Measurements from ENCODE around the gene ZEB1.
"Not testable (repeated sequence)": the region's sequence is repeated elsewhere in the genome, so short reads cannot be mapped to it uniquely, and the experiment has no call there.

ZEB1 gene

GRCh38 chr10:31515819-31516402 lies 196.9 kb downstream of the ZEB1 start:
- DNase-seq, result no peak

- DNase-seq, result no peak
These were observed 202.2 kb downstream of the ZEB1 start for GRCh38 chr10:31520986-31521831.

GRCh38 chr10:31522820-31523219 lies 203.8 kb downstream of the ZEB1 start:
- DNase-seq, result no peak

GRCh38 chr10:31524460-31524859 lies 205.4 kb downstream of the ZEB1 start:
- DNase-seq, result no peak

GRCh38 chr10:31526178-31526577 lies 207.2 kb downstream of the ZEB1 start:
- no peak for DNase-seq

DNA sequence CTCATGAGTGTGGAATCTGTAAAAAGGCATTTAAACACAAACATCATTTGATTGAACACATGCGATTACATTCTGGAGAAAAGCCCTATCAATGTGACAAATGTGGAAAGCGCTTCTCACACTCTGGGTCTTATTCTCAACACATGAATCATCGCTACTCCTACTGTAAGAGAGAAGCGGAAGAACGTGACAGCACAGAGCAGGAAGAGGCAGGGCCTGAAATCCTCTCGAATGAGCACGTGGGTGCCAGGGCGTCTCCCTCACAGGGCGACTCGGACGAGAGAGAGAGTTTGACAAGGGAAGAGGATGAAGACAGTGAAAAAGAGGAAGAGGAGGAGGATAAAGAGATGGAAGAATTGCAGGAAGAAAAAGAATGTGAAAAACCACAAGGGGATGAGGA lies 207.7 kb downstream of the ZEB1 start:
- no peak for DNase-seq

DNA sequence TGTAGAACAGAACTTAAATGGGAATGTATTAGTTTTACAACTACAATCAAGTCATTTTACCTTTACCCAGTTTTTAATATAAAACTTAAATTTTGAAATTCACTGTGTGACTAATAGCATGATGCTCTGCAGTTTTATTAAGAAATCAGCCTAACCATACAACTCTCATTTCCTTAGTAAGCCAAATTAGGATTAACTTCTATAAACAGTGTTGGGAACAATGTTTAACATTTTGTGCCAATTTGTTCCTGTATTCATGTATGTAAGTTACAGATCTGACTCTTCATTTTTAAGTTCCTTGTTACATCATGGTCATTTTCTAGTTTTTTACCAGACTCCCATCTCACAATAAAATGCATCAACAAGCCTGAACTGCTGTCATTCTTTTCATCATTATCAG lies 209.8 kb downstream of the ZEB1 start:
- no peak for DNase-seq

- DNase-seq, result no peak
These were observed 217.3 kb downstream of the ZEB1 start for GRCh38 chr10:31536302-31536701.

DNA sequence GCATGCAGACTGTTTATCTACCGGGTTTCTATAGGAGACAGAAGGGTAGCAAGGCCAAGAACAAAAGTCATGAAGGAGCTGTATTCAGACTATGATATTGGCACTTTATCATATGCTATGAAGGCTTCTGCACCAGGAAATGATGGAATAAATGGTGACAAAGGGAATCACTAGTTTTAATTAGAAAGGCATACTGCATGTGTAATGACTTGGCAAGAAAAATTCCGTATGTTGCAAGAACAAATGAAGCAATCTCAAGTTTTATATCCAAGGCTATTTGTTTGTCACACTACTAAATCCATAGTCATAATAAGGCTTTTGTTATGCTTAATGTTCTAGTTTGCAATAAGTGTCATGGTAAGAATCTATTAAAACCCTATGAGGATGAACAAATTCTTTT lies 230.9 kb downstream of the ZEB1 start:
- DNase-seq, result no peak

DNA sequence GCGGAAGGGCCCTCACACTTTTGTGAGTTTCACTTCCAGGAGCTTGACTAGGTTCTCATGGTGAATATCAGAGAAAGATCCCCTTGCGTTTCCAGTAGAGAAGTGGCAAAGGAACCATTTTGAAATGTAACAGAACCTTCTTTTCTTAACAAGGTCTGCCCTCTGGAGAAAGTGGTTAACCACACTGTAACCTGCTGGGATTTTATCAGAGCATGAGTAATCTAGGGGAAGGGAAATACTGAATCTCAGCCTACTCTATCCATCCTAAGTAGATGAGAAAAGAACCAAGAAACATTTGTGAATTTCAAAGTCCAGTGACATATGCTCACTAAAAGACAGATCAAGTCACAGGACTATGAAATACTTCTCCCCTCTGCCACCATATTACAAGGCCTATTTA lies 235.5 kb downstream of the ZEB1 start:
- DNase-seq, result no peak

- DNase-seq, result no peak
These were observed 238.8 kb downstream of the ZEB1 start for GRCh38 chr10:31557854-31558253.

DNA sequence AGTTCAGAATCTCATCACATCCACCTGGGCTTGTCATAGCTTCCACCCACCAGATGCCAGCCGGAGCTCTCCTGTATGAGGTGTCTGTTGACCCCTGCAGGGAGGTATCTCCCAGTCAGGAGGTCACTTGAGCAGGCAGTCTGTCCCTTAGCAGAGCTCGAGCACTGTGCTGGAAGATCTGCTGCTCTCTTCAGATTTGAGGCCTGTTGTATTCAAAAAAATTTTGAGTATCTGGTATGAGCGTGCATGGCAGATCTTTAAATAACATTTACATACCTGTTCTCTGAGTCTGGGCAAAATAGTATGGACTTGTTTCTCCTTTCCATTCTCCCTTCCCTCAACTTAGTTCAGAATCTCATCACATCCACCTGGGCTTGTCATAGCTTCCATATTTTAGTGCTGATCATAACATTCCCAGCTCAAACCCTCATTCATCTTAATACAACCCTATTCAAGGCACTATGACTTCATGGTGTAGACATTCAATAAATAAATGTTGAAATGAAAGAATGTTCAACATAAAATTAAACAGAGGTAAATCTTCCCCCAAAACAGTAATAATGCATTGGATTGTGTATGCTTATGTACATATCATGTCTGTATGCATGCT lies 249.3 kb downstream of the ZEB1 start:
- DNase-seq, result not testable (repeated sequence)

DNA sequence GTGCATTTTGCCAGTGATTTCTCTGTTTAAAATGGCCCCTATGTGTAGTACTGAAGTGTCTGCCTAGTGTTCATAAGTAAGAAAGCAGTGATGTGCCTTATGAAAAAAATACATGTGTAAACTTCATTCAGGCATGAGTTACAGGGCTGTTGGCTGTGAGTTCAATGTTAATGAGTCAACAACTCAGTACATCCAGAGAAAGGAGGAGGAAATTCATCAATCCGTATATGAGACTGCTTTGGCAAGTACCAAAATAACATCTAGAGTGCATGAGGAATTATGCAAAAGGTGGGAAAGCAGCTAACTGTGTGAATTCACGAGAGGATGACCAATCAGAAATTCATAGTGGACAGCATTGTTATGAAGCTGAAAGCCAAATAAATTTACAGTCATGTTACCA lies 255.6 kb downstream of the ZEB1 start:
- no peak for DNase-seq

DNA sequence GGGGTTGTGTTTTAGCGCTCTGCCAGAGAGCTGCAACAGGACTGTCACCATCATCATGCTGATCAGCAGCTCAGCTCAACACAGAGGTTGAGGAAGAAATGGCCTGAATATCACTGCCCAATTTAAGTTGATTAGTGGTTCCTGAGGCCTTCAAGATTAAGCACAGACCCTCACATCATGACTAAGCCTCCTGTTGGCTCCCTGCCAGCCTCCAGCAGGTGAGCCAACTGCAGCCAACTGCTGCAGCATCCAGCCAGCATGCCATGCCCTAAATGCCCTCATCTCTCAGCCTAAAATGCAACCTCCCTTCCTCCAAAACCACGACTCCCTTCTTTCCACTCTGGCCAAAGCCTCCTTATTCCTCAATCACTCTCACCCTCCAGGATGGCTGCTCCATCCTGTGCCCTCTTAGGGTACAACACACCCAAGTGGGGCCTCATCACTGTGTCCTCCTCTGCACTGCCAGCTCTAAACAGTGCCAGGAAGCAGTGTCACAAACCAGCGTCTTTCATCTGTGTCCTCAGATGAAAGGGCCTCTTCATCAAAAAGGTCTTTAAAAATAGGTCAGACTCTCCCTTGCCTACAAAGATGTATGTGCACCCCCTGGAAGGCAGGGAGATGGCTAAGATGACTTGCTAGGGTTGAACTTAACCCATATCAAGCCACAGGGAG lies 259.3 kb downstream of the ZEB1 start:
- DNase-seq, result no peak

DNA sequence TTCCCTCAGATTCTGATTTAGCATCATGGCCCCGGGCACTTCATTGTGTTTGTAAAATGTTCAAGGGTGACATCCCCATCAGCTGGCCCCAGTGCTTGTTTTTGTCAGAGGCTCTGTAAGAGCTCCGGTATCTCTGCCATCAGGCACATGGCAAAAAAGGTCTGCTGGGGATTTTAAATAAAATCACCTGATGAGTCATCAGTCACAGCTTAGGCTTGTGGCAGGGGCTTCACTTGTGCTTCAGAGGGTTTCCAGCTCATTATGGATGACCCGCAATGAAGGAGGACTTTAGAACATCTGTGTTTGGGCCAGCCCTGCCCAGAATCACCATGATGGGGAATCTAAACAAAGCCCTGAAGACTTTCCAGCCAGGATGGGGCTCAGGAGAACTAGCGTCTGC lies 259.9 kb downstream of the ZEB1 start:
- DNase-seq, result no peak

Data from central memory CD4-positive, alpha-beta T cell (primary cell).